Astrocyte of the hippocampus (primary cell): Measurements from ENCODE around the gene IFTAP.
"Not testable (repeated sequence)": the region's sequence is repeated elsewhere in the genome, so short reads cannot be mapped to it uniquely, and the experiment has no call there.

ENCODE experiments used
- DNase-seq: peaks from one replicate; pipeline ENCODE4 v3.0.0; 2011; ENCODE audit warnings: low read depth, low spot score

Gene IFTAP

GRCh38 chr11:36594316-36594989 lies at the start of gene IFTAP:
Gene IFTAP (plus strand): TSS chr11:36594502. CDS start chr11:36610104, 15,602 bp downstream.
- DNase-seq = peak; percentile 96

- no peak for DNase-seq
Measured at GRCh38 chr11:36550385-36551115, 43.8 kb upstream of the IFTAP start.

DNA sequence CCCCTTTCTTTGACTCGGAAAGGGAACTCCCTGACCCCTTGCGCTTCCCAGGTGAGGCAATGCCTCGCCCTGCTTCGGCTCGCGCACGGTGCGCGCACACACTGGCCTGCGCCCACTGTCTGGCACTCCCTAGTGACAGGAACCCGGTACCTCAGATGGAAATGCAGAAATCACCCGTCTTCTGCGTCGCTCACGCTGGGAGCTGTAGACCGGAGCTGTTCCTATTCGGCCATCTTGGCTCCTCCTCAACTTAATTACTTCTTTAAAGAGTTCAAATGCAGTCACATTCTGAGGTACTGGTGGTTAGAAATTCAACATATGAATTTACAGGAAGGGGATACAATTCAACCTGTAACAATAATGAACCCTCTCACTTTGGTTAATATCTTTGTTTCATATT lies 36.9 kb upstream of the IFTAP start:
- DNase-seq = not testable (repeated sequence)

DNA sequence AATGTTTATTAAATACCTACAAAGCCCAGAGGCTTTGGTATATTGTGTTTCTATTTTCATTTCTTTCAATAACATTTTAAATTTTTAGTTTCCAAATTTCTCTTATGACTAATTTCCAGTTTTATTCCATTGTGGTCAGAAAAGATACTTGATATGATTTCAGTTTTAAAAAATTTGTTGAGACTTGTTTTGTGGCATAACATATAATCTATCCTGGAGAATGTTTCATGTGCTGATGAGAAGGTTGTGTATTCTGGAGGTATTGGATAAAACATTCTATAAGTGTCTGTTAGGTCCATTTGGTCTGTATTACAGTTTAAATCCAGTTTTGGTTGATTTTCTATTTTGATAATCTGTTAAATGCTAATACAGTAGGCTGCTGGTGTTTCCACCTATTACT lies 36.3 kb upstream of the IFTAP start:
- no peak for DNase-seq

DNA sequence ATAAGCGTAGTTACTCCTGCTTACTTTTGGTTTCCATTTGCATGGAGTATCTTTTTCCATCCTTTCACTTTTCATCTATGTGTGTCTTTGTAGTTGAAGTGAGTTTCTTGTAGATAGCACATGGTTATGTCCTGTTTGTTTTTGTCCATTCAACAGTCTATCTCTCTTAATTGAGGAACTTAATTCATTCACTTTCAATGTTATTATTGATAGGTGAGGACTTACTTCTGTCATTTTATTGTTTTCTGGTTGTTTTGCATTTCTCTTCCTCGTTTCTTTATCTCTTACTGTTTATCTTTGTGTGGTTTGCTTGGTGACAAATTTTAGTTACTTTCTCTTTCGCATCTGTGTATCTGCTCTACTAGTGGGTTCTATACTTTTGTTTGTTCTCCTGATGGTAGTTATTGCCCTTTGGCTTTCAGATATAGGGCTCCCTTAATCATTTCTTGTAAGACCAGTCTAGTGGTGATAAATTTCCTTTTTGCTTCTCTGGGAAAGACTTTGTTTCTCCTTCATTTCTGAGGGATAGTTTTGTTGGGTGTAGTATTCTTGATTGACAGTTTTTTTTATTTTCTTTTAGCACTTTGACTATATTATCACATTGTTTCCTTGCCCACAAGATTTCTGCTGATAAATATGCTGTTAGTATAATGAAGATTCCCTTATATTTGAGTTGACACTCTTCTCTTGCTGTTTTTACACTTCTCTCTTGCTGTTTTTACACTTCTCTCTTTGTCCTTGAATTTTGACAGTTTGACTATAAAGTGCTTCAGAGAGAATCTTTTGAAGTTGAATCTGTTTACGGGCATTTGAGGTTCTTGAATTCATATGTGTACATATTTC lies 35.5 kb upstream of the IFTAP start:
- no peak for DNase-seq

DNA sequence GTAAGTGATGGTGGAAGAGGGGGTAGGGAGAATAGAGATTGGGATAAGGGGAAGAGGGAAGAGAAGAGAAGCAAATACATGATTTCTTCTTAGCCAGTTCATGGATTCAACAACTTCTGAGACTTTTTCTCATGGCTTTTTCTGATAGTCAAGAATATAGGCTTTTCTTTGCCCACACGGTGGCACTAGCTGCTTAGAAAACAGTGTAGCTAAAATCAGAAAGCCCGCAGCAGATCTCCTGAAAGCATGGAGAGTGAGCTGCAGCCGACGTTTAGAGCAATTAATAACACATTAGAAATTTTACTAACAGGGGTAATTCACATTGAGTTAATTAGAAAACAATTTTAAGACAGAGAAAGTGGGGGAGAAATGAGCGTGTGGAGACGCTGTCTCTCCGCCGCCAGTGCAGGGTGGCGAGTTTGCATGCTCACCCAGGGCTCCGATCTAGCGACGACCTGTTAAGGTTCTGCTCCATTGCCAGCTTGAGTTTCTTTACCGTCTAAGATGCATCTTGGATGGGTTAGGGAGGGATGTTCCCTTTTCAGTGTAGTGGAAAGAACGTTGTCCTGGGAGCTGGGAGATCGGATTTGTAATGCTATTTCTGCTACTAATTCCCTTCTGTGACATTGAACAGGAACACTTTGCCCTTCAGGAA lies 29.8 kb upstream of the IFTAP start:
- peak; percentile 79 for DNase-seq

DNA sequence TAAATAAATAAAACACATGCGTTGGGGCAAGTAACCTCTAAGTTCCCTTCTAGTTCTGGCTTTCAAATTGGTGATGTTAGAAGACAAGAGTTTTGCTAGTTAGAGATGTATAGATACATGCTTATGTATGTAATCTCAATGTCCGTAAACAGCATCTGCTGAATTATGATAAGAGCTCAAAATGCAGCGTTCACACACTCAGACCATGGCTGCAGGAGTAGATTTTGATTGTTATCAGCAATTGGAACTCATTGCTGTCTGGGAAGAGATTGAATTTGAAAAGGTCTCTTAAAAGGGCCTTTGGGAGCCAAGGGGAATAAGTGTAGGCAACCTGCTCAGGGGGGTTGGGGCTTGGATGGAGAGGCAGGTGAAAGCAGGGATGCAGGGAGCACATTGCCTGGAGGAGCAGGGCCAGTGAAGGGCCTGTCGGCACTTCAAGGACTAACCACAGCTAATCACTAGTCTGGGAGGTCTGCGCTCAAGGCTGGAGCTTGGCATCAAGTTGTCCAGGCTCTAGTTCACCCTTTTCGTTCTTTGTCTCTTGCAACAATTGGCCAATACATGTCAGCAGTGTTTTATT lies 29.2 kb upstream of the IFTAP start:
- no peak for DNase-seq

GRCh38 chr11:36566407-36567053 lies 27.8 kb upstream of the IFTAP start:
- no peak for DNase-seq

- no peak for DNase-seq
Measured at GRCh38 chr11:36567694-36568093, 26.6 kb upstream of the IFTAP start, which contains the start of gene RAG1. Gene RAG1 (plus strand): TSS chr11:36568007. CDS start chr11:36573305, 5,298 bp downstream.

GRCh38 chr11:36569095-36569494 lies 25.2 kb upstream of the IFTAP start:
- no peak for DNase-seq

DNA sequence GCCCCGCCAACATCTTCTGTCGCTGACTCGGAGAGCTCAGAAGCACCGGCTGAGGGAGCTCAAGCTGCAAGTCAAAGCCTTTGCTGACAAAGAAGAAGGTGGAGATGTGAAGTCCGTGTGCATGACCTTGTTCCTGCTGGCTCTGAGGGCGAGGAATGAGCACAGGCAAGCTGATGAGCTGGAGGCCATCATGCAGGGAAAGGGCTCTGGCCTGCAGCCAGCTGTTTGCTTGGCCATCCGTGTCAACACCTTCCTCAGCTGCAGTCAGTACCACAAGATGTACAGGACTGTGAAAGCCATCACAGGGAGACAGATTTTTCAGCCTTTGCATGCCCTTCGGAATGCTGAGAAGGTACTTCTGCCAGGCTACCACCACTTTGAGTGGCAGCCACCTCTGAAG lies 19.8 kb upstream of the IFTAP start:
- DNase-seq = peak; percentile 9

DNA sequence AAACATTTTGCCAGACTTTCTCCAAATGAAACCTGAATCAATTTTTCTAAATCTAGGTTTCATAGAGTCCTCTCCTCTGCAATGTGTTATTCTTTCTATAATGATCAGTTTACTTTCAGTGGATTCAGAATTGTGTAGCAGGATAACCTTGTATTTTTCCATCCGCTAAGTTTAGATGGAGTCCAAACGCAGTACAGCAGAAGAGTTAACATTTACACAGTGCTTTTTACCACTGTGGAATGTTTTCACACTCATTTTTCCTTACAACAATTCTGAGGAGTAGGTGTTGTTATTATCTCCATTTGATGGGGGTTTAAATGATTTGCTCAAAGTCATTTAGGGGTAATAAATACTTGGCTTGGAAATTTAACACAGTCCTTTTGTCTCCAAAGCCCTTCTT lies 16.9 kb upstream of the IFTAP start:
- DNase-seq = no peak

GRCh38 chr11:36577859-36578258 lies 16.4 kb upstream of the IFTAP start:
- peak; percentile 86 for DNase-seq

DNA sequence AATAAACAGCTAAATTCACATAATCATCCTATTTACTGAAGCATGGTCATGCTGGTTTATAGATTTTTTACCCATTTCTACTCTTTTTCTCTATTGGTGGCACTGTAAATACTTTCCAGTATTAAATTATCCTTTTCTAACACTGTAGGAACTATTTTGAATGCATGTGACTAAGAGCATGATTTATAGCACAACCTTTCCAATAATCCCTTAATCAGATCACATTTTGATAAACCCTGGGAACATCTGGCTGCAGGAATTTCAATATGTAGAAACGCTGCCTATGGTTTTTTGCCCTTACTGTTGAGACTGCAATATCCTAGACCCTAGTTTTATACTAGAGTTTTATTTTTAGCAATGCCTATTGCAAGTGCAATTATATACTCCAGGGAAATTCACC lies 15.8 kb upstream of the IFTAP start:
- no peak for DNase-seq

DNA sequence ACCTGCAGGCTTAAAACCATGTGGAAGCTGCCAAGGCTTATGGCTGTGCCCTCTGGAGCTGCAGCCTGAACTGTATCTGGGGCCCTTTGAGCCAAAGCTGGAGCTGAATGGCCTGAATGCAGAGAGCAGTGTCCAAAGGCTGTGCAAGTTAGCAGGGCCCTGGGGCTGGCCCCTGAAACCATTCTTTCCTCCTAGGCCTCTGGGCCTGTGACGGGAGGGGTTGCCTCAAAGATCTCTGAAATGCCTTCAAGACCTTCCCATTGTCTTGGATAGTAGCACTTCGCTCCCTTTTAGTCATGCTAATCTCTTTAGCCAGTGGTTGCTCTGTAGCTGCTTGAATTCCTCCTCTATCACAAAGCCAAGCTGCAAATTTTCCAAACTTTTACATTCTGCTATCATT lies 12.8 kb upstream of the IFTAP start:
- DNase-seq = no peak

DNA sequence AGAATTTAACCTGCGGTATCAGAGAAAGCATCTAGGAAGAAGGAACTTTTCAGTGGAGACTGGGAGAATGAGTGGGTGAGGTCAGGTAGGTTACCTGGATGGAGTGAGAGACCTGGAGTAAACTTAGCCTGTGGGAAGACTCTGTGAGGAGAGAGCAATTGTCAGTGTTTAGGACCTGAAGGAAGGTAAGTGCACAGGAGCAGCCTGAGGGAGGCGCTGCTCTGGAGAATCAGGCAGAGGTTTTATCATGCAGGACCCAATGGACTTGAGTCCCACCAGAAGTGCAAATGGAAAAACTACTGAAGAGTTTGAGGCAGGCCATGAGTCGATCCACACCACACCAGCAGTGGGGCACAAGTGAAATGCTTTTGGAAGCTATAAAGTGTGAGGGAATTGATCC lies 10.6 kb upstream of the IFTAP start:
- DNase-seq = no peak

GRCh38 chr11:36586543-36586942 lies 7.8 kb upstream of the IFTAP start:
- DNase-seq = no peak

- DNase-seq = no peak
Measured at GRCh38 chr11:36588099-36588498, 6.2 kb upstream of the IFTAP start.

GRCh38 chr11:36590513-36590912 lies 3.8 kb upstream of the IFTAP start:
- no peak for DNase-seq

- no peak for DNase-seq
Measured at GRCh38 chr11:36591433-36591832, 2.9 kb upstream of the IFTAP start.

DNA sequence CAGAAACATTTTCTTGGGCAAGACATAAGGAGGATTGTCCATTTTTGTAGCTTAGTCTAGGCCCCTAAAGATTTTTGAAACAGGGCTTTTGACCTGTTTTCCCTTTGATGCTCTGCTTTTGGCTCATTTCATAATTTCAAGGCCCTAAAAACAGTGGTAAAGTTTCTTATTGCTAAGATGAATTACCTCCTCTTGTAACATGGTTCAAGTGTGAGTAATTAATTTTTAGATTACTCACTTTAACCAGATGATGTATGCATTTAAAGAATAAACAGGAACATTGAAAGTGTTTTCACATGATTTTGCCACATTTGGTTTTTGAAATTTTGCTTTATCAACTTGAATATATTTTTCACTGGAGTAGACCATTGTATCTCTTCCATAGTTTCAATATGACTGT lies 2.6 kb downstream of the IFTAP start:
- no peak for DNase-seq
